GM21447 (cell line): ENCODE data around the gene OTUD5.

Experiments used
- ATAC-seq: cut with Tn5 transposase; IDR thresholded peaks from one replicate; pipeline ENCODE4 v1.9.1; 2021; ENCODE audit not compliant: unreplicated experiment

OTUD5 gene

DNA sequence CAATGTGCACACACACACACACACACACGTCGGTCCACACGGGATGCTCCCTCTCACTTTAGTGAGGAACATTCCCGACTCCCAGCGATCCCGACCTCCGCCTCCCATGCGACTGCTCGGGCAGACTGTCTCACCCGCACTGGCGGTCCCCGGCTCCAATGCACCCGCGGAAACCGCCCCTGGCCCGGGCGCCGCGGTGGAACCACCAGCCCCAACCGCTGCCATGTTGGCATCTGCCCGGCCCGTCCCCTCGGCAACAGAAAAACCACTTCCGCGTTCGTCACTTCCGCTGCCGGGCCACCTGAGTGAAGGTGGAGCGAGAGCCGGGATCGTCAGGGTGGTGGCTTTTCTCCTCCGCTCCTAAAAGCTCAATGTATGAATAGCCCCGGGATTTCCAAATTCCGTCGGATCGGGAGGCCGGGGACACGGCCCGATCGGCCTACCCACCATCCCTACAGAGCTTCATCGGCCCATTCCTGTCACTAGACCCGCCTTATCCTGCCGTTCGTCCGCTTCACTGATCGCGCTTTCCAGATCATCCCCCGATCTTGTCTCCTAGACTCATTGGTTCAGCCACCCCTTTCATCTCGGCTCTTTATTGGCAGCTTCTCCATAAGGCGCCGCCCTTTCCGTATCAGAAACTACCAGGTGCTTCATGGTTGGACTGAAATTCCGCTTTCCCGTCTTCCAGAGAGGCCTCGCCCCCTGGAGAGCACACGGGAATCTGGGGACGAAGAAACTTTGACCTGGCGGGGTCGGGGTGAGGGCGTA is 45.8 kb downstream of the OTUD5 start, which contains the start of gene SLC35A2:
Gene SLC35A2 (minus strand): TSS at position 235 of the 771 bp plus-strand sequence. CDS start 10 bp downstream, at position 225.
- ATAC-seq: peak; percentile 61

DNA sequence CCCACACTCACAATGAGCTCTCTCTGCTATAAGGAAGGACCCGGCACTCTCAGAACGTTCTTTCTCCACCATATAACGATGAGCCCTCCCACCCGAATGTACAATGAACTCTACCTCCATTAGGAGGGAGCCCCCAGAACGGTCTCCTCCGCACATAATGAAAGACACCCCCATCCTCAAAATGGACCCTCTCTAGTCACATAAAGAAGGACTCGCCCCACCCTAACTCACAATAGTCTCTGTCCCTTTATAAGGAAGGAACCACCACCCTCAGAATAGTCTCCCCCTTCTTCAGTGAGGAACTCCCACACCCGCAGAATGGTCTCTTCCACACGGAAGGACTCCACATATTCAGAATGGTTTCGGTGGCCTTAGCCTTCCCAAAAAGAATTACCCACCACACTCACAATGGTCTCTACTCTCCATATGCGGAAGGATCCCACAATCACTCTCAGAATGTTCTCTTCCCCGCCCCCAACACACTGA is 46.4 kb downstream of the OTUD5 start:
- no peak for ATAC-seq

DNA sequence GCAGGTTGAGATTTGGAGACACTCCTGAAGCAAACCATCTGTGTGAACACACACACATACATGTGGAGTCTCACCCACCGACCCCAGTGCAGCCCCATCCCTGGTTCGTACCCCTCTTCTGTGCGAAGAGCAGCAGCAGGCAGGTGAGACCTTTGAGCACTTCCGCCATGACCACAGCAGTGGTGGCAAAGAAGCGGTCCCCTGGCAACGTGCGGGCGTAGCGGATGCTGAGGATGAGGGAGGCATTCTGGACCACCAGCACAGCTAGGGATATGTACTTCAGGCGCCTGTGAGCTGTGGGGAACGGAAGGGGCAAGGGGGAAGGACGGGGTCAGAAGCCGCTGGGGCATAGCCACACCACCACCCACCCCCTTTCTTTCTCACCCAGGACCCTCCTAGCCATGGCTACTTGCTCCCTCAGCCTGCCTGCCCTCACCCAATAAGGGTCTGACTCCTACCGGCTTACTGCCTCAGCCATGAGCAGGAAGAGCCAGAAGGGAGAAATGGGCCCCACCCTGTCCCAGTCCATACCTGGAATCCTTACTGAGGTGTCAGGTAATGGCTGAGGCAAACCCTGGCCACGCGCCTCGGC is 47.6 kb downstream of the OTUD5 start:
- ATAC-seq: no peak

DNA sequence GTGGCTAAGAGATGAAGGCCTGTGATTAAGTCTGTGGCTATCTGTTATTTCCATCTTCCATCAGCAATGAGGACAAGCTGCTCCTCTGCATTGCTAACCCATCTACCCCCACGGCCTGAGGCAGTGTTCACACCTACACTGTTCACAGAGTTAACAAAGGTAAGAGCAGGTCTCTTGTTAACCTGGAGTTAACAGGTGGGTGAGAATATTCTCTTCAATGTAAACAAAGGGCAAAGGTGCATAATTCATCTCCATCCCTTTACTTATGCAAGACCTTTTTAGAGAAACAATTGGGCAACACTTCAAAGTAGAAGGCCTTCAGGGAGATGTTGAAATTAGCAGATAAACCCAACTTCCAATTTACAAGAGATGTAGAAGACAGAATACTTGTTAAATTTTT is 48.8 kb downstream of the OTUD5 start:
- ATAC-seq: no peak

DNA sequence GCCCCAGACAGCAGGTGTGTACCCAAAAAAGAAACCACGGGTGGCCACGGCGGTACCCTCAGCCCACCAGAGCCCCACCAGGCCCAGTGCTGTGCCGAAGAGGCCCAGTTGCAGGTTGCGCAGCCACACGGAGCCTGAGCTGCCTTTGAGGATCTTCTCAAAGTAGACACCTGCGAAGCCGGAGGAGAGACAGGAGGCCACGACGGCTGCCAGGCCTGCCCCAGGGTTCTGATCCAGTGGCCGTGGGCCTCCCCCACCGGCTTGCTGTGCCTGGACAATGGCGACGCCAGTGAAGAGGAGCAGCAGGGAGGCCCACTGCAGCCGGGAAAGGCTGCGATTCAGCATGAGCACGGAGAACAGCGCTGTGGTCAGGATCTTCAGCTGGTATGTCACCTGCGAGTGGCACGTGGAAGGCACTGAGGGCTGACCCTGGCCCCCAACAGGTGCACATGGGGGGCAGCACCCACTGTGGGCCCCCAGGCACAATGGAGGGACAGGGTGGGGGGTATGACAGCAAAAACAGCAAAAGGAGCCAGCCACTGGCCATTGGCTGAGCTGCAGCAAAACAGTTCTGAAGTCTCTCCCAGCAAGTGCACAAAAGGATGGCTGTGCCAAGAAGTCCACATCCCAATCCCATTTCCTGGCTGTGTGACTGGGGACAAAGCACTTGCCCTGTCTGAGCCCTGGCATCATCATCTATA is 52.2 kb downstream of the OTUD5 start:
- no peak for ATAC-seq

DNA sequence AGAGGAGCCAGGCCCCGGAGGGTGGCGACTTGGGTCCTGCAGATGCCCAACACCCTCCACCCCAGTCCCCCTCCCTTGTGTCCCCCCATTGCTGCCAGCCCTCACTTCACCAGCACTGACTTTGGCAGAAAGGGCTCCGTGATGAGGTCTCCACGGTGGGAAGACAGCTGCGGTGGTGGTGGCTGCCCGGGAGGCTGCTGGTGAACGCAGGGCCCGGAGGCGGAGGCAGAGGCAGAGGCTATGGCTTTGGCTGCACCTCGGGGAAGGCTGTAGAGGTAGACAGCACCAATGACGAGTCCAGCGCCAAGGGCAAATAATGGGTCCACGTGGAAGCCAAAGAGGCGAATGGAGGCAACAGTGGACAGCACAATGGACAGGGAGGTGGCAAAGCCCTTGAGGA is 52.8 kb downstream of the OTUD5 start:
- no peak for ATAC-seq

DNA sequence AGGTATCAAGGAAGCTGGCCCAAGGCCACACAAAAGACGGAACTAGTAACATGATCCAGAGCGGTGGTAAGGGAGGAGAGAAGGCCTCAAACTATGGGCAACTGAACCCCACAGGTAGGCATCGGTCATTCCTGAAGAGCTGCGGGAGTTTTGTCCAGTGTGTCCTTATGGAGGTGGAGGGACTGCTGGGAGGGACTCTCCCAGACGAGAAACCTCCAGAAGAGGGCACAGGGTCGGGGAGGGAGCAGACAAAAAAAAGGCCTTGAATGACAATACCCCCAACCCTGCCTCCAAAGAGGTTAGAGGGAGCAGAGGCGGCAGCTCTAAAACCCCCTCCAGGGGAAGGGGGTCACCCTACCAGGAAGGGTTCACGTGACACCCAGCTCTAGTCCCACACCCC is 53.2 kb downstream of the OTUD5 start:
- ATAC-seq: no peak

DNA sequence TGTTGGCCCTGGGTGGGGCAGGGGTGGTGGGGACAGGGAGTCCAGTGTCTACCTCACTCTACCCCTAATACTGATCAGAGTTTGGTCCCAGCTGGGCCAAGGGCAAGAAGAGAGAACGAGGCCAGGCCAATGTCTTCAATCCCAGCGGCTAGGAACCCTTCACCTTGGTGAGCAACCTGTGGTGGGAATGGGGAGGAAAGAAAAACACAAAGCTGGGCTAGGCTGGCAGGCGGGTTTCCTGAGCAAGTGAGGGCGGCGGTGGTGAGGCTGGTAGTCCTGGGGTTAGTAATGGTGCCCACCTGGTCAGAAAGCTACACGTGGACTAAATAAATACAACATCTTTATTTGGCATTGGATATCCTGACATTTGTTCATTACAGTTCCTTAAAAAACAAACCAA is 54.1 kb downstream of the OTUD5 start:
- ATAC-seq: no peak

DNA sequence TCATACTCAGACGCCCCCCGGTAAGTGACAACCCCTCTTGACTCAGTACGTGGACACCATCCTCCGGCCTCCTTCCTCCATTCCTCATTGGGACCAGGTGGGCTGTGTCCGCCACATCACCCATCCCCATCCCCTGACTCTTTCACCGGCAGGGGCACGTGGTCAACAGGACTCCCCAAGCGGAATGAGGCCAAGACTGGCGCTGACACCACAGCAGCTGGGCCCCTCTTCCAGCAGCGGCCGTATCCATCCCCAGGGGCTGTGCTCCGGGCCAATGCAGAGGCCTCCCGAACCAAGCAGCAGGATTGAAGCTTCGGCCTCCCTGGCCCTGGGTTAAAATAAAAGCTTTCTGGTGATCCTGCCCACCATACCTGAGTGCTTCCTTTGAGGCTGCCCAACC is 54.6 kb downstream of the OTUD5 start:
- ATAC-seq: no peak

DNA sequence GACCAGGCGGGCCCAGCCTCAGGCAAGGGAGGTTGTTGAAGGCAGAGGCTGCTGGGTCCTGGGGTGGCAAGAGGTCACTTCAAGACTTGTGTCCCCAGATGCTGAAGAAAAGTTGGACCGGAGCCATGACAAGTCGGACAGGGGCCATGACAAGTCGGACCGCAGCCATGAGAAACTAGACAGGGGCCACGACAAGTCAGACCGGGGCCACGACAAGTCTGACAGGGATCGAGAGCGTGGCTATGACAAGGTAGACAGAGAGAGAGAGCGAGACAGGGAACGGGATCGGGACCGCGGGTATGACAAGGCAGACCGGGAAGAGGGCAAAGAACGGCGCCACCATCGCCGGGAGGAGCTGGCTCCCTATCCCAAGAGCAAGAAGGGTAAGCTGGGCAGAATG is 55.3 kb downstream of the OTUD5 start:
- no peak for ATAC-seq

DNA sequence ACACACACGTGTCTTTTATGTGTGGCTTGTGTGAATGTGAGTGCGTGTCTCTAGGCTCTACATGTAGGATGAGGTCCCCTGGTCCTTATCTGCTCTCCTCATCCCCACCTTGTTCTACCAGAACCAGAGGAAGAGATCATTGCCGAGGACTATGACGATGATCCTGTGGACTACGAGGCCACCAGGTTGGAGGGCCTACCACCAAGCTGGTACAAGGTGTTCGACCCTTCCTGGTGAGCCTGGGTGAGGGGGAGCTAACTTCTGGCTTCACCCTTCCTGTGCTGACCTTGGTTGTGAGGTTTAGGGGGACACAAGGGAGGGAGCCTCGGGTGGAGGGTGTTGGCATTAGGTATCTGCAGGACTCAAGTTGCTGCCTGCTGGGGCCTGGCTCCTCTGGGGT is 56.3 kb downstream of the OTUD5 start:
- ATAC-seq: no peak

DNA sequence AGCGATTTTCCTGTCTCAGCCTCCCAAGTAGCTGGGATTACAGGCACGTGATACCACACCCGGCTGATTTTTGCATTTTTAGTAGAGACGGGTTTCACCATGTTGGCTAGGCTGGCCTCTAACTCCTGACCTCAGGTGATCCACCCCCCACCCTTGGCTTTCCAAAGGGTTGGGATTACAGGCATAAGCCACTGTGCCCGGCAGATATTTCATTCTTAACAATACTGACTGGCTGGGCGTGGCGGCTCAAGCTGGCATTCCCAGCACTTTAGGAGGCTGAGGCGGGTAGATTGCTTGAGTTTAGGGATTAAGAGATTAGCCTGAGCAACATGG is 58.4 kb downstream of the OTUD5 start:
- ATAC-seq: no peak

DNA sequence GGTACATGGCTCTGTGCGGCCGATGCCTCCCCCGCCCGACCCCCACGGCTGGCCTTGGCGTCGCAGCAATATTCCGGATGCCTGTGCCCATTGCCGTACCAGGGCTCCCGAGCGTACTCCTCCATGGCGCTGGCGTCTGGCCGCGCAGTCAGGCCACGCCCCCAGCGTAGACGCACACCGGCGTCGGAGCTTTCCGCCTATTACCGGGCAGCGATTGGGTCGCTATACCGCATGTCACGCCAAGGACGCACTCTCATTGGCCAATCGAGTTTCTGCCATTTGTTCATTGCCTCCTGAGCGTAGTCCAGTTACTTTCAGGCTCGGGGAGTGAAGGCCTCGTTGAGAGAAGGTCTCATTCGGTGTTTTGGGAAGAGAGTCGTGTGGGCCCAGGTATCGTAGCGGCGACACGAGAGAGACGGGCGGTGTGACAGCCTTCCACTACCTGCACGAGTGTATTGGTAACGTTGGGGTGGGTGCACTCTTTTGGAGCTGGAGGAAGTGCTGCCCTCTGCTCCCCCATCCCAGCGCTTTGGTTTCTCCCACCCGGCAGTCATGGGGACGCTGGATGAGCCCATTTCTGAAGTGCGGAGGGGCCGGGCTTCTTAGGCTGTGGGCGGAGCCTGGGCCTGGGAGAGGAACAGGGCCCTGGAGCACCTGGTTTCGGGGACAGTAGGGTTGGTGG is 59.6 kb downstream of the OTUD5 start, which contains the start of the genes PQBP1 and TIMM17B:
Gene PQBP1 (plus strand): TSS at position 306 of the 682 bp plus-strand sequence. CDS start 580 bp downstream, outside the sequence.
Gene TIMM17B (minus strand): TSS at position 144 of the 682 bp plus-strand sequence. CDS start 19 bp downstream, at position 125.
- peak; percentile 84 for ATAC-seq

DNA sequence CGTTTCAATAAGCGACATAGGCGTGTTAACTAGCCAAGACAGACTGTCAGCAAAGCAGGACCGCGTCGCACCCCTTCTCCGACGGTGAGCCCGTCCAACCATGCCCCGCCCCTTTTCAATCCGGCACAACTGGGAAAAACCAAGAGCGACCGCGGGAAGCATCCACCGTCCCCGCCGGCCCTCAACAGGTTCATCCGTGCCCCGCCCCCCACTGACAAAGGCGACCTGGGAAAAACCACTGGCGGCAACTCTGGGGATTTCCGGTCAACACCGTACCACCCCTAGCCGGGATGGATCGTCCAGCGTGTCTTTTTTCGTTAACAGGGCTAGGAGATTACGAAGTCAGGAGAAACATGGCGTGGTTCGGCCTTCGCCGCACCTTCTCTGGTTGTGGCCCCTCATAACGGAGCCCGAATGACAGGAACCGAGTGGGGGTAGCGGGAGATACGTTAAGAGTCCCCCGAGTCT is 60.2 kb downstream of the OTUD5 start:
- peak; percentile 9 for ATAC-seq

DNA sequence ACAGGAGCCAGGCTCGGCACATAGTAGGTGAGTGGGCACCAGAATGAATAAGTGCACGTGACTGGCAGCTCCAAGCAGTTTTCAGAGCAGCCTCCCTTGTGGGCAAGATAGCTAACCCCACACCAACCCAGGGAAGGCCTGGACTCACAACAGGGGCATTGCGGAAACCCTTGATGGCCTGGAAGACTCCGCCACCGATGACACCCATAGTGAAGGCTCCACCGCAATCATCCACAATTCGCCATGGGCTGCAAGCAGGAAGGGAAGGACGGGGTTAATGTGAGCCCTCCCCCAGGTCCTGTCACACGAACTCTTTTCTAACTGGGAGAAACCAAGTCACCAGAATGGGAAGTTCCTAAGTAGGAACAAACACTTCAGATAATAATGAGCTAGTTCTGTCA is 60.8 kb downstream of the OTUD5 start:
- no peak for ATAC-seq

DNA sequence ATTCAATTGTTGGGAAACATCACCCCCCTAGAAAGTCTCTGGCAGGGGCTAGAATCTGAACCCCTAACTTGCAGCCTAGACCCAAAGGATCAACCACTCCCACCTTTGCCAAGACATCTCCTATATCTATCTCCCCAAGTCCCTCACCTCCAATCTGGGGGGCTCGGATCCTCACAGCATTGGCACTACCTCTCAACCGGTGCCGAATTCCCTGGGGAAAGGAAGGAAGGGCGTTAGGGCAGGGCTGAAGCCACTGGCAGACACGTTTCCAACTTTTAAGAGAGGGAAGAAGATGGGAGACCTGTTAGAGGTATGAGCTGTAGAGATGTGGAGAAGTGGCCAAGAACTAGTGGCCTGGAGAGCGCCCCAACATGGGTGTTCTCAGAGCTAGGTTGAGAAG is 62.5 kb downstream of the OTUD5 start:
- ATAC-seq: no peak

DNA sequence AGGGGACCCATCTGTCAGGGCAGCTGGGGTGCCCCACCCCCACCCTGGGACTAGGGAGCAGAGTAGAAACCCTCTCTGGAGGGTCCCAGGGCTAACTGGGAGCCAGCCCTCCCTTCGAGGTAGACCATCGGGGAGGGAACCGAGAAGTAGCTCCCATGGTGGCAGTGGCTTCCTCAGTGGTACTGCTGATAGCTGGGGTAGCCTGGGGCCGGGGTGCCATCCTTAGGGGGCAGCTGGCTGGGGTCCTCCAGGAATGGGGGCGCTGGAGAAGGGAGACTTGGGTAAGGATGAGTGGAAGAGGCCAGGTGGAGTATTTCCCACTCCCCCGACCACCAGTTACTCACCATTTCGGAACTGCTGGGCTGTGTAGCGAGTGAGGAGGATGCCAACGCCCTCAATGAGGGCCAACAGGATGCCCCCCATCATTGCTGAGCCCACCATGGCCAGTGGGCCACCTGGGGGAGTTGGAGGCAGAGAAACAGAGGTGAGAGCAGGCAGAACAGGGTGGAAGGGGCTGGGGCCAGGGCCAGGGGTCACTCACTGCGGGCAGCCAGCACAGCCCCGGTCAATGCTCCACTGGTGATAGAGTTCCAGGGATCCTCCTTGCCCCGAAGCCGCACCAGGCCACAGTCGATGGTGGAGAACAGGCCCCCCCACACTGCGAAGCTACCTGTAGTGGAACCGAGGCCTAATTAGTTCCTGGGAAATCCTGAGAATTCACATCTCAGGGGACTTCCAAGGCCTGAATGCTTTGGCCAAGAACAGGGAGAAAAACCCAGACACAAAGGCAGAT is 63.7 kb downstream of the OTUD5 start:
- no peak for ATAC-seq

DNA sequence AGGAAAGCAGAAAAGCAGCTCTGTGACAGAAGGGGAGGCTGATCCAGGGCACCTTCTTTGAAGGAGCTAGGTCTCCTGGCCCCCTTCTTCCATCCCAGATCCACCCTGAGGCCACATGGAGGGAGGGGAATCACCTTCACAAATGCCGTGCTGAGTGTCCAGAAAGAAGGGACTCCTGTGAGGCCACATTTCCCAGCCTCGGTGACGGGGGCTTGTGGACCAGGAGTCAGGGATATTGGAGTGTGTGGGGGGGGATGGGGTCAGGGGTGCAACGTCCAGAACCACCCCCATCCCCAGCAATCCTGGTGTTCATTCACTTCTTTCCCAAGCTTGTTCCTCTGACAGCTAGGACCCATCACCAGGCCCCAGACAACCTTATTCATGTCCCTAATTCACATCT is 64.5 kb downstream of the OTUD5 start:
- no peak for ATAC-seq

DNA sequence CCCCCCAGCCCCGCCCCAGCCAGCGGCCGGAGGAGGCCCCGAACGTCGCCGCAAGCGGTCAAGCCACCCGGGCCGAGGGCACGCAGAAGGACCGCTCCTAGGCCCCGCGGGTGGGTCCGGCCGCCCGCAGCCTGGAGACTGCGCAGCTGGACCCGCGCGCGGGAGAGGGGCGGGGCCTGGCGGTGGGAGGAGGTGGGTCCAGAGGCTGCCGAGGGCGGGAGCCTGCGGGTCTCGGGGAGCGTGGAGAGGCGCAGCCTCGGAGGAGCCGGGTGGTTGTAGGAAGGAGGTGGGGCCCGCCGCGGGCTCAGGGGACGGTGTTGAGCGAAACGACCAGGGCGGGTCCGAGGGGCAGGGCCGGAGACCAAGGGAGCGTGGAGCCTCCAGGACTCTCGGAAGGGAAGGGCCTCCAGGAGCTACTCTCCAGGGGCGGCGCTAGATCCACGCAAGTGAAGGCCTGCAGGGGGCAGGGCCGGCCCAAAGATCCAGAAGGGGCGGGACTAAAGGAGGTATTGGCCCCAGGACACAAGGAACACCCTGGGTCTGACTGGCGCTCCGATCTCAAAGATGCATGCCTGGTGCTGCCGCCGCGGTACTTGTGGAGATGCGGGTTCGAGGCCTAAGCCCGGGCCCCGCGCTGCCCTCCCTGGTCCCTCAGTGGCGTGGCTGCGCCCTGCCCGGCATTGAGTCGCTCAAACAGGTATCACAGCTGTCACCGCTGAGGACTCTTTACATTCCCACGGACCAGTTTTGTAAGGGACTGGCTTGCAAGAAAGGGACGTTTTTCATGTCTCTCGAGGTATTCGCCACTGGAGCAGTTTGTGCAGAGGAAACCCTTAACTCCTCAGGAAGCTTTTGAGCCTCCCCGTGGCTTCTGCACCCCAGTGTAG is 65.8 kb downstream of the OTUD5 start:
- peak; percentile 92 for ATAC-seq
